ENCODE results near the gene TMEM106A. TPM values are rescaled to one million over a fixed set of nuclear protein-coding genes. Genes with fewer than 3 reads are reported as not detected.

TMEM106A gene
- total and polyA plus RNA-seq, 2 experiments from 2014 or later: 4.2 to 6.1 TPM

Other genes starting within 250 kb of the TMEM106A start
- 36.1 and 37.0 TPM in 2 replicates for gene AARSD1, start 247.4 kb upstream of the TMEM106A start, total RNA-seq
- 76.1 and 82.1 TPM in 2 replicates for gene AARSD1, start 247.4 kb upstream of the TMEM106A start, polyA plus RNA-seq
- gene PTGES3L, start 231.8 kb upstream of the TMEM106A start, total RNA-seq: 42.8 and 50.8 TPM in 2 replicates
- 72.9 and 86.1 TPM in 2 replicates for gene PTGES3L, start 231.8 kb upstream of the TMEM106A start, polyA plus RNA-seq
- gene RUNDC1, start 231.3 kb upstream of the TMEM106A start, total RNA-seq: 20.5 and 28.8 TPM in 2 replicates
- gene RUNDC1, start 231.3 kb upstream of the TMEM106A start, polyA plus RNA-seq: 33.8 and 39.0 TPM in 2 replicates
- gene RPL27, start 213.5 kb upstream of the TMEM106A start, total RNA-seq: 958 and 1,193 TPM in 2 replicates
- gene RPL27, start 213.5 kb upstream of the TMEM106A start, polyA plus RNA-seq: 906 and 971 TPM in 2 replicates
- 4.7 and 6.8 TPM in 2 replicates for gene IFI35, start 205.1 kb upstream of the TMEM106A start, total RNA-seq
- 8.7 and 9.4 TPM in 2 replicates for gene IFI35, start 205.1 kb upstream of the TMEM106A start, polyA plus RNA-seq
- 264 and 312 TPM in 2 replicates for gene VAT1, start 189.5 kb upstream of the TMEM106A start, total RNA-seq
- gene VAT1, start 189.5 kb upstream of the TMEM106A start, polyA plus RNA-seq: 207 and 216 TPM in 2 replicates
- gene RND2, start 186.6 kb upstream of the TMEM106A start, total RNA-seq: 18.5 and 18.8 TPM in 2 replicates
- 19.9 and 23.1 TPM in 2 replicates for gene RND2, start 186.6 kb upstream of the TMEM106A start, polyA plus RNA-seq
- 11.3 and 12.9 TPM in 2 replicates for gene BRCA1, start 86.5 kb upstream of the TMEM106A start, total RNA-seq
- 7.2 and 7.4 TPM in 2 replicates for gene BRCA1, start 86.5 kb upstream of the TMEM106A start, polyA plus RNA-seq
- gene NBR1, start 40.7 kb upstream of the TMEM106A start, total RNA-seq: 50.1 and 62.8 TPM in 2 replicates
- 45.5 and 51.8 TPM in 2 replicates for gene NBR1, start 40.7 kb upstream of the TMEM106A start, polyA plus RNA-seq
- 0.48 TPM in 1 of 2 replicates, not detected in the other for gene CCDC200, start 16.7 kb downstream of the TMEM106A start, total RNA-seq
- gene CCDC200, start 16.7 kb downstream of the TMEM106A start, polyA plus RNA-seq: 2.8 and 6.1 TPM in 2 replicates
- not detected in 2 replicates for gene RNU2-1, start 22.1 kb downstream of the TMEM106A start, total RNA-seq
- 3.4 TPM in 1 of 2 replicates, not detected in the other for gene RNU2-1, start 22.1 kb downstream of the TMEM106A start, polyA plus RNA-seq
- gene ARL4D, start 187.1 kb downstream of the TMEM106A start, total RNA-seq: 18.7 and 32.4 TPM in 2 replicates
- 36.3 and 39.0 TPM in 2 replicates for gene ARL4D, start 187.1 kb downstream of the TMEM106A start, polyA plus RNA-seq

Measured in cardiac muscle cell (in vitro differentiated cells and primary cell).